SK-N-SH treated with all-trans-retinoic acid at 6 μM for 48 hours (cell line): Measurements from ENCODE around the gene SELENOW.

Source experiments
- BACH2 ChIP-seq: fragments of 250-450 bp; sonication (Bioruptor Pico); IDR thresholded peaks from 2 replicates; pipeline ENCODE4 v1.9.0; 2021; ENCODE audit warnings: mild to moderate bottlenecking, borderline replicate concordance
- ESRRG ChIP-seq: fragments of 250-450 bp; sonication (Bioruptor Pico); IDR thresholded peaks from 2 replicates; pipeline ENCODE4 v1.6.1; 2021; ENCODE audit warnings: mild to moderate bottlenecking
- GLIS3 ChIP-seq: fragments of 250-450 bp; sonication (Bioruptor Pico); IDR thresholded peaks from 2 replicates; pipeline ENCODE4 v1.5.0; 2020; ENCODE audit warnings: mild to moderate bottlenecking, moderate library complexity
- RARB ChIP-seq: fragments of 250-450 bp; sonication (Bioruptor Pico); IDR thresholded peaks from 2 replicates; pipeline ENCODE4 v1.8.0; 2021; ENCODE audit warnings: mild to moderate bottlenecking, moderate library complexity
- TCF4 ChIP-seq: fragments of 250-450 bp; sonication (Bioruptor Pico); IDR thresholded peaks from 2 replicates; pipeline ENCODE4 v1.8.0; 2021; ENCODE audit warnings: mild to moderate bottlenecking, moderate library complexity, borderline replicate concordance
- ZC3H10 ChIP-seq: fragments of 250-450 bp; sonication (Bioruptor Pico); IDR thresholded peaks from 2 replicates; pipeline ENCODE4 v1.5.1; 2021; ENCODE audit warnings: mild to moderate bottlenecking, moderate library complexity
- ZFP3 ChIP-seq: fragments of 250-450 bp; sonication (Bioruptor Pico); IDR thresholded peaks from 2 replicates; pipeline ENCODE4 v1.5.0; 2020; ENCODE audit warnings: mild to moderate bottlenecking, moderate library complexity
- ZFP30 ChIP-seq: fragments of 450-650 bp; formaldehyde crosslinking; IDR thresholded peaks from 2 replicates; pipeline ENCODE4 v1.5.0; 2022; ENCODE audit warnings: mild to moderate bottlenecking, moderate library complexity
- ZNF565 ChIP-seq: fragments of 450-650 bp; formaldehyde crosslinking; conservative IDR thresholded peaks from 2 replicates; pipeline ENCODE4 v1.5.0; 2020; ENCODE audit warnings: low read depth, mild to moderate bottlenecking, moderate library complexity
- ZNF8 ChIP-seq: fragments of 450-650 bp; formaldehyde crosslinking; IDR thresholded peaks from 2 replicates; pipeline ENCODE4 v1.5.0; 2020; ENCODE audit warnings: mild to moderate bottlenecking, moderate library complexity
- TF ChIP-seq, protein P1 (sequence below): fragments of 250-450 bp; sonication (Bioruptor Pico); IDR thresholded peaks from 2 replicates; pipeline ENCODE4 v1.5.0; 2020; ENCODE audit warnings: mild to moderate bottlenecking, moderate library complexity
- TF ChIP-seq, protein P2 (sequence below): fragments of 250-450 bp; sonication (Bioruptor Pico); IDR thresholded peaks from 2 replicates; pipeline ENCODE4 v1.5.1; 2020; ENCODE audit warnings: low read depth, mild to moderate bottlenecking, moderate library complexity
- TF ChIP-seq, protein P3 (sequence below): fragments of 250-450 bp; sonication (Bioruptor Pico); IDR thresholded peaks from 2 replicates; pipeline ENCODE4 v1.8.0; 2020; ENCODE audit warnings: mild to moderate bottlenecking, moderate library complexity, borderline replicate concordance

DNA sequence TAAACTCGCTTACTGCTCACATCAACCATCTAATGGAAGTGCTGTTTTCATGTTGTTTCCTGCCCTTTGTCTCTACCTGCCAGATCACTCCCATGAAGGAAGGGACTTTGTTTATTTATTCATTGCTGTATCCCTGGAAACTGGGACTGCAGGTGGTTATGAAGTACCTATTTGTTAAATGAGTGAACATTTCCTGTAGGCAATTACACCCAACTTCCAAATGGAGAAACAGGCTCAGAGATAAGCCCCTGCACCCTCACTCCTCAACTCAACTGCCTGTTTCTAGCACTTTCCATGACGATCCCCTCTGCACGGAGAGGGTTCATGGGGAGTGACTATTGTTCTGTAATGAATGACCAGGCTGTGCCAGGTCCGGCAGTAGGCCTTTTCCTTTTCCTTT is 1.9 kb upstream of the SELENOW start:
- TF ChIP-seq ZFP30 (CRISPR knock-in tag) = no peak
- TF ChIP-seq ZNF565 (CRISPR knock-in tag) = no peak
- no peak for TF ChIP-seq ZC3H10 (CRISPR knock-in tag)
- no peak for TF ChIP-seq GLIS3 (CRISPR knock-in tag)
- TF ChIP-seq, protein P1, sequence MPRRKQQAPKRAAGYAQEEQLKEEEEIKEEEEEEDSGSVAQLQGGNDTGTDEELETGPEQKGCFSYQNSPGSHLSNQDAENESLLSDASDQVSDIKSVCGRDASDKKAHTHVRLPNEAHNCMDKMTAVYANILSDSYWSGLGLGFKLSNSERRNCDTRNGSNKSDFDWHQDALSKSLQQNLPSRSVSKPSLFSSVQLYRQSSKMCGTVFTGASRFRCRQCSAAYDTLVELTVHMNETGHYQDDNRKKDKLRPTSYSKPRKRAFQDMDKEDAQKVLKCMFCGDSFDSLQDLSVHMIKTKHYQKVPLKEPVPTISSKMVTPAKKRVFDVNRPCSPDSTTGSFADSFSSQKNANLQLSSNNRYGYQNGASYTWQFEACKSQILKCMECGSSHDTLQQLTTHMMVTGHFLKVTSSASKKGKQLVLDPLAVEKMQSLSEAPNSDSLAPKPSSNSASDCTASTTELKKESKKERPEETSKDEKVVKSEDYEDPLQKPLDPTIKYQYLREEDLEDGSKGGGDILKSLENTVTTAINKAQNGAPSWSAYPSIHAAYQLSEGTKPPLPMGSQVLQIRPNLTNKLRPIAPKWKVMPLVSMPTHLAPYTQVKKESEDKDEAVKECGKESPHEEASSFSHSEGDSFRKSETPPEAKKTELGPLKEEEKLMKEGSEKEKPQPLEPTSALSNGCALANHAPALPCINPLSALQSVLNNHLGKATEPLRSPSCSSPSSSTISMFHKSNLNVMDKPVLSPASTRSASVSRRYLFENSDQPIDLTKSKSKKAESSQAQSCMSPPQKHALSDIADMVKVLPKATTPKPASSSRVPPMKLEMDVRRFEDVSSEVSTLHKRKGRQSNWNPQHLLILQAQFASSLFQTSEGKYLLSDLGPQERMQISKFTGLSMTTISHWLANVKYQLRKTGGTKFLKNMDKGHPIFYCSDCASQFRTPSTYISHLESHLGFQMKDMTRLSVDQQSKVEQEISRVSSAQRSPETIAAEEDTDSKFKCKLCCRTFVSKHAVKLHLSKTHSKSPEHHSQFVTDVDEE (CRISPR knock-in tag) = no peak
- TF ChIP-seq, protein P2, sequence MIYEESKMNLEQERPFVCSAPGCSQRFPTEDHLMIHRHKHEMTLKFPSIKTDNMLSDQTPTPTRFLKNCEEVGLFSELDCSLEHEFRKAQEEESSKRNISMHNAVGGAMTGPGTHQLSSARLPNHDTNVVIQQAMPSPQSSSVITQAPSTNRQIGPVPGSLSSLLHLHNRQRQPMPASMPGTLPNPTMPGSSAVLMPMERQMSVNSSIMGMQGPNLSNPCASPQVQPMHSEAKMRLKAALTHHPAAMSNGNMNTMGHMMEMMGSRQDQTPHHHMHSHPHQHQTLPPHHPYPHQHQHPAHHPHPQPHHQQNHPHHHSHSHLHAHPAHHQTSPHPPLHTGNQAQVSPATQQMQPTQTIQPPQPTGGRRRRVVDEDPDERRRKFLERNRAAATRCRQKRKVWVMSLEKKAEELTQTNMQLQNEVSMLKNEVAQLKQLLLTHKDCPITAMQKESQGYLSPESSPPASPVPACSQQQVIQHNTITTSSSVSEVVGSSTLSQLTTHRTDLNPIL (CRISPR knock-in tag) = no peak
- no peak for TF ChIP-seq TCF4
- no peak for TF ChIP-seq ZNF8 (CRISPR knock-in tag)
- no peak for TF ChIP-seq RARB (CRISPR knock-in tag)
- no peak for TF ChIP-seq ESRRG (CRISPR knock-in tag)
- TF ChIP-seq, protein P3, sequence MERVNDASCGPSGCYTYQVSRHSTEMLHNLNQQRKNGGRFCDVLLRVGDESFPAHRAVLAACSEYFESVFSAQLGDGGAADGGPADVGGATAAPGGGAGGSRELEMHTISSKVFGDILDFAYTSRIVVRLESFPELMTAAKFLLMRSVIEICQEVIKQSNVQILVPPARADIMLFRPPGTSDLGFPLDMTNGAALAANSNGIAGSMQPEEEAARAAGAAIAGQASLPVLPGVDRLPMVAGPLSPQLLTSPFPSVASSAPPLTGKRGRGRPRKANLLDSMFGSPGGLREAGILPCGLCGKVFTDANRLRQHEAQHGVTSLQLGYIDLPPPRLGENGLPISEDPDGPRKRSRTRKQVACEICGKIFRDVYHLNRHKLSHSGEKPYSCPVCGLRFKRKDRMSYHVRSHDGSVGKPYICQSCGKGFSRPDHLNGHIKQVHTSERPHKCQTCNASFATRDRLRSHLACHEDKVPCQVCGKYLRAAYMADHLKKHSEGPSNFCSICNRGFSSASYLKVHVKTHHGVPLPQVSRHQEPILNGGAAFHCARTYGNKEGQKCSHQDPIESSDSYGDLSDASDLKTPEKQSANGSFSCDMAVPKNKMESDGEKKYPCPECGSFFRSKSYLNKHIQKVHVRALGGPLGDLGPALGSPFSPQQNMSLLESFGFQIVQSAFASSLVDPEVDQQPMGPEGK = no peak
- no peak for TF ChIP-seq BACH2 (CRISPR knock-in tag)
- TF ChIP-seq ZFP3 (CRISPR knock-in tag) = no peak
